Measurements from ENCODE around the gene CHN1. TPM values are rescaled to one million over a fixed set of nuclear protein-coding genes. Genes with fewer than 3 reads are reported as not detected.

The CHN1 gene
- polyA plus RNA-seq, 1 of the 3 experiments (the other 2 are of a cell fraction) = 31.6 TPM

DNA sequence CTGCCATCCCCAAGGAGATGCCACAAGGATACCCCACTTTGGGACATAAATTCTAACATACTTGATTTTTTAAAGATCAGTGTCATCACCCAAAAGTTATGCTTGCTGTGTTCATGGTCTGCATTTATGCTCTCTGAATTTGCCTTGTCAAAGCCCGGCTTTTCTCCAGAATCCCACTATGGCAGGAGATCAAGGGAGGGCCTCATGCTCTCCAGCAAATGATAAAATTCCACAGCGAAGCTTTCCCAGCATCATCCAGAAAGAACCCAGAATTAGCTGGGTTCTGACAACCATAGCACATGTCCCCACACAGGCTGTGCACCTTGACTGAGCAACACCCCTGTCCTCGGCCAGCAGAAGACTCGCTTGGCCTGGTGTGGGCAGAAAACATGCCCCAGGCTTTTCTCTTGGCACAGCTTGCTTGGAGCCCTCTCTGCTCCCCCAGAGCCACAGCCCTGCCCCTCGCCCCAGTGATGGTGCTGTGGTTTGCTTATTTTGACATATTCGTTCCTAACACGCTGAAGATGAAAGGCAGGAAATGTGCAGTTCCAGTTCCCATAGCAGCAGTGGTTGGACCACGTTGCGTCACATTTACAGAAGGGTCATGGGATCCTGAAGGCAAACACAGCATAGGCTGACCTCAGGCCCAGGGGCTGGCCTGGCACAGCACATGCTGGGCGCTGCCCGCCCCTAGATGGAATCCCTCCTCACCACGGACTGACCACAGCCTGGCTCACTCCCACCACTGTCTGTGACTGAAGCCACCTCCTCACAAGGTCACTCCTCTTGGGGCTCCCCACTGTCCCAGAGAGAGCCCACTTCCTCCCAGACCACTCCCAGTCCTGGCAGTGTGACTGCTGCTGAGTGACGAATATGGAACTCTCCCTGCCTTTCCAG lies 226.8 kb downstream of the CHN1 start:
- no peaks in the 10 kb centered on the region for H3F3A ChIP-seq (replicated peaks; ENCODE audit: insufficient read depth)
- H3K4me1 ChIP-seq (ENCODE audit: control insufficient read depth in 1 of 2, insufficient read depth in 2 of 2, low read depth in 1 of 2, low read length in 1 of 2) = peaks cover 26 to 32% of the 10 kb centered on the region in 2 experiments
- H3K4me3 ChIP-seq (ENCODE audit: low read depth in 2 of 2, low read length in 1 of 2) = no peak overlapping the region
- WGBS (ENCODE audit: low lambda C conversion rate) = 73% methylated on average over 11 of the region's 13 CpGs
- no peak overlapping the region; the same call in 1 of the 2 replicates for H2AFZ ChIP-seq (ENCODE audit: low read depth)
- no peak overlapping the region for H3K9ac ChIP-seq
- H3K9me2 ChIP-seq = no peaks in the 10 kb centered on the region
- no peaks in the 10 kb centered on the region for H3K36me3 ChIP-seq (replicated peaks in 1 of 2; ENCODE audit: control insufficient read depth in 1 of 2, insufficient read depth in 2 of 2, low read length in 1 of 2)
- ChIA-PET CTCF (interaction anchor here (13.9 kb wide), 1 partner anchor 211 kb away, joined by 316 read pairs; no protein-coding TSS in a partner anchor), POLR2A (interaction anchor here (1.0 kb wide), 1 partner anchor 227 kb away, joined by 4 read pairs; the partner anchor contains the start of gene CHN1)
- no peaks in the 10 kb centered on the region for H4K20me1 ChIP-seq (ENCODE audit: insufficient read depth)
- TF ChIP-seq NRF1 (IDR thresholded peaks at IDR 0.05; ENCODE audit: low read depth, low read length) = no peak
- TF ChIP-seq EZH2phosphoT487 (IDR thresholded peaks at IDR 0.05; ENCODE audit: borderline replicate concordance, low read depth) = no peak
- no peak for TF ChIP-seq FOXJ3 (CRISPR knock-in tag; IDR thresholded peaks at IDR 0.05)
- TF ChIP-seq POLR2AphosphoS5 (IDR thresholded peaks at IDR 0.05; ENCODE audit: low read depth, low read length) = no peak
- TF ChIP-seq ELF1 (IDR thresholded peaks at IDR 0.05) = no peak
- 0 out of 2 replicates have a peak, but pooled peaks have one; percentile 22 for TF ChIP-seq NFIC (IDR thresholded peaks at IDR 0.05; ENCODE audit: borderline replicate concordance)
- TF ChIP-seq FOSL2 (IDR thresholded peaks at IDR 0.05; ENCODE audit: borderline replicate concordance, low read depth) = no peak
- no peak for TF ChIP-seq MXI1 (IDR thresholded peaks at IDR 0.05; ENCODE audit: low read depth, low read length)
- TF ChIP-seq SIN3A (IDR thresholded peaks at IDR 0.05; ENCODE audit: borderline replicate concordance, low read depth, low read length) = no peak
- TF ChIP-seq TCF12 (IDR thresholded peaks at IDR 0.05) = peak; percentile 15; the same call in 1 of the 2 replicates
- no peak for TF ChIP-seq ZBTB33 (IDR thresholded peaks at IDR 0.05; ENCODE audit: borderline replicate concordance, low read depth)
- H3K79me2 ChIP-seq (ENCODE audit: insufficient read depth) = no peaks in the 10 kb centered on the region
- peak overlapping the region in 1 of 2 experiments; percentile 75; a peak in 2 of 4 replicates for H3K27ac ChIP-seq (ENCODE audit: low read depth in 2 of 2, low read length in 1 of 2)
- no peaks in the 10 kb centered on the region for H3K9me3 ChIP-seq
- no peak for DNase-seq
- no peak overlapping the region for H3K4me2 ChIP-seq
- H3K27me3 ChIP-seq (ENCODE audit: insufficient read depth) = no peaks in the 10 kb centered on the region

GRCh38 chr2:174777347-174778084 lies 227.7 kb downstream of the CHN1 start:
- Histone ChIP-seq H3K36me3 (replicated peaks in 1 of 2; ENCODE audit: control insufficient read depth in 1 of 2, insufficient read depth in 2 of 2, low read length in 1 of 2) (no peaks in the 10 kb centered on the region), H3K4me1 (ENCODE audit: control insufficient read depth in 1 of 2, insufficient read depth in 2 of 2, low read depth in 1 of 2, low read length in 1 of 2) (peaks cover 26 to 35% of the 10 kb centered on the region in 2 experiments), H3K27ac (ENCODE audit: low read depth in 2 of 2, low read length in 1 of 2) (peak overlapping the region in 1 of 2 experiments; percentile 75; a peak in 2 of 4 replicates), H3K79me2 (ENCODE audit: insufficient read depth) (no peaks in the 10 kb centered on the region), H3F3A (replicated peaks; ENCODE audit: insufficient read depth) (no peaks in the 10 kb centered on the region), H3K9me3 (no peaks in the 10 kb centered on the region), H2AFZ (ENCODE audit: low read depth) (no peak overlapping the region), H3K9me2 (no peaks in the 10 kb centered on the region), H3K4me2 (no peak overlapping the region), H3K9ac (no peak overlapping the region), H4K20me1 (ENCODE audit: insufficient read depth) (no peaks in the 10 kb centered on the region), H3K4me3 (ENCODE audit: low read depth in 2 of 2, low read length in 1 of 2) (no peak overlapping the region), H3K27me3 (ENCODE audit: insufficient read depth) (no peaks in the 10 kb centered on the region)
- ChIA-PET CTCF (interaction anchor here (0.7 to 13.9 kb wide), 3 partner anchors 28 to 235 kb away, joined by 3 to 316 read pairs (median 4); no protein-coding TSS in a partner anchor), POLR2A (interaction anchor here (1.0 kb wide), 1 partner anchor 227 kb away, joined by 4 read pairs; the partner anchor contains the start of gene CHN1)
- 74% methylated on average over 5 of the region's 5 CpGs for WGBS (ENCODE audit: low lambda C conversion rate)
- TF ChIP-seq FOXM1 (IDR thresholded peaks at IDR 0.05; ENCODE audit: low read depth) (0 out of 2 replicates have a peak, but pooled peaks have one; percentile 19), ELF1 (IDR thresholded peaks at IDR 0.05) (no peak), POLR2AphosphoS5 (IDR thresholded peaks at IDR 0.05; ENCODE audit: low read depth, low read length) (peak; percentile 55), ZBTB33 (IDR thresholded peaks at IDR 0.05; ENCODE audit: borderline replicate concordance, low read depth) (no peak), TCF12 (IDR thresholded peaks at IDR 0.05) (peak; percentile 92), PBX3 (IDR thresholded peaks at IDR 0.05) (peak; percentile 69; the same call in 1 of the 2 replicates), RCOR1 (IDR thresholded peaks at IDR 0.05; ENCODE audit: low read length) (no peak), EP300 (IDR thresholded peaks at IDR 0.05; ENCODE audit: borderline replicate concordance in 1 of 2, low read depth in 1 of 2, low read length in 1 of 2) (peak in 1 of 2 experiments; percentile 42; a peak in 1 of 4 replicates), NFIC (IDR thresholded peaks at IDR 0.05; ENCODE audit: borderline replicate concordance) (0 out of 2 replicates have a peak, but pooled peaks have one; percentile 22)
- TF ChIP-seq, protein P1, sequence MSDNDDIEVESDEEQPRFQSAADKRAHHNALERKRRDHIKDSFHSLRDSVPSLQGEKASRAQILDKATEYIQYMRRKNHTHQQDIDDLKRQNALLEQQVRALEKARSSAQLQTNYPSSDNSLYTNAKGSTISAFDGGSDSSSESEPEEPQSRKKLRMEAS (IDR thresholded peaks at IDR 0.05; ENCODE audit: low read depth) = no peak
- DNase-seq = no peak
